HepG2 (cell line): ENCODE results near the gene SPATS2. TPM values are rescaled to one million over a fixed set of nuclear protein-coding genes. Genes with fewer than 3 reads are reported as not detected.

Experiments
- BRD4 ChIP-seq: sonication (generic); formaldehyde crosslinking; IDR thresholded peaks from 2 replicates; pipeline ENCODE4 v1.4.0; 2020; ENCODE audit warnings: missing genetic modification reagents
- CSRNP1 ChIP-seq: sonication (generic); formaldehyde crosslinking; IDR thresholded peaks from 2 replicates; pipeline ENCODE4 v1.8.1; 2023; ENCODE audit warnings: mild to moderate bottlenecking, missing genetic modification reagents
- ELF4 ChIP-seq: sonication (generic); formaldehyde crosslinking; IDR thresholded peaks from 2 replicates; pipeline ENCODE4 v1.5.0; 2020; ENCODE audit warnings: missing genetic modification reagents, mild to moderate bottlenecking, moderate library complexity, borderline replicate concordance
- HMGA1 ChIP-seq: sonication (generic); formaldehyde crosslinking; conservative IDR thresholded peaks from 2 replicates; pipeline ENCODE4 v1.4.0; 2020; ENCODE audit warnings: missing genetic modification reagents
- KMT2A ChIP-seq: sonication (generic); formaldehyde crosslinking; IDR thresholded peaks from 2 replicates; pipeline ENCODE4 v1.4.0; 2020; ENCODE audit warnings: missing genetic modification reagents
- MAF1 ChIP-seq: sonication (generic); formaldehyde crosslinking; IDR thresholded peaks from 2 replicates; pipeline ENCODE4 v1.5.0; 2020; ENCODE audit warnings: missing genetic modification reagents, borderline replicate concordance
- MAX ChIP-seq: IDR thresholded peaks from 2 replicates; pipeline ENCODE4 v1.6.1; 2012; ENCODE audit warnings: inconsistent platforms
- MLXIP ChIP-seq: sonication (generic); formaldehyde crosslinking; IDR thresholded peaks from 2 replicates; pipeline ENCODE4 v1.9.0; 2021; ENCODE audit warnings: missing genetic modification reagents, borderline replicate concordance
- NR0B2 ChIP-seq: sonication (generic); formaldehyde crosslinking; IDR thresholded peaks from 2 replicates; pipeline ENCODE4 v1.4.0; 2020; ENCODE audit warnings: mild to moderate bottlenecking, missing genetic modification reagents
- ZNF138 ChIP-seq: sonication (generic); formaldehyde crosslinking; IDR thresholded peaks from 2 replicates; pipeline ENCODE4 v1.5.0; 2020; ENCODE audit warnings: mild to moderate bottlenecking, low read depth, missing genetic modification reagents
- ZNF619 ChIP-seq: sonication (generic); formaldehyde crosslinking; IDR thresholded peaks from 2 replicates; pipeline ENCODE4 v1.4.0; 2020; ENCODE audit warnings: mild to moderate bottlenecking, missing genetic modification reagents
- ZNF788 ChIP-seq: sonication (generic); formaldehyde crosslinking; IDR thresholded peaks from 2 replicates; pipeline ENCODE4 v1.5.0; 2020; ENCODE audit warnings: mild to moderate bottlenecking, missing genetic modification reagents, borderline replicate concordance
- polyA plus RNA-seq, 8 experiments: library from polyadenylated mRNA; depleted of rRNA in 3 of 8; stranded (reverse) in 7 of 8; unstranded in 1 of 8; fragments of >200 nt; fragmentation: Illumina TruSeq in 4 of 8; extraction: Trizol in 4 of 8; gene quantifications; 2 replicates each; pipeline versions ENCODE4 v1.2.1 to v1.2.3, GENCODE V29; 2011 to 2016; ENCODE audit warnings: low read depth in 4 of 8, missing spikeins in 1 of 8, mixed read lengths in 1 of 8; ENCODE audit not compliant: insufficient read depth in 1 of 8
- total RNA-seq, 5 experiments: library from RNA; depleted of rRNA; stranded (reverse); fragments of >200 nt; fragmentation: Illumina TruSeq; extraction: Trizol; gene quantifications; 2 replicates each; pipeline ENCODE4 v1.2.3, GENCODE V29; 2016; ENCODE audit warnings: low read depth in 1 of 5
- TF ChIP-seq, protein P1 (sequence below): sonication (generic); formaldehyde crosslinking; IDR thresholded peaks from 2 replicates; pipeline ENCODE4 v1.4.0; 2020; ENCODE audit warnings: mild to moderate bottlenecking, missing genetic modification reagents
- TF ChIP-seq, protein P2 (sequence below): sonication (generic); formaldehyde crosslinking; IDR thresholded peaks from 2 replicates; pipeline ENCODE4 v1.4.0; 2020; ENCODE audit warnings: missing genetic modification reagents, borderline replicate concordance

SPATS2 gene
- total and polyA plus RNA-seq, 2 of the 13 experiments (the other 11 are each of a cell fraction or from before 2014, with no cell fraction given): 19.3 to 28.1 TPM

GRCh38 chr12:49567611-49568441 lies 200.6 kb downstream of the SPATS2 start, which contains the start of gene MCRS1 (continued):
- TF ChIP-seq MLXIP (CRISPR knock-in tag) (no peak), NR0B2 (CRISPR knock-in tag) (no peak), ELF4 (peak; percentile 46; the same call in 1 of the 2 replicates), HMGA1 (no peak), BRD4 (CRISPR knock-in tag) (no peak), MAX (peak; percentile 93), KMT2A (CRISPR knock-in tag) (peak; percentile 84), ZNF619 (CRISPR knock-in tag) (peak; percentile 86; the same call in 1 of the 2 replicates), ZNF138 (CRISPR knock-in tag) (peak; percentile 24; the same call in 1 of the 2 replicates), ZNF788 (CRISPR knock-in tag) (peak; percentile 80; the same call in 1 of the 2 replicates), MAF1 (no peak), CSRNP1 (CRISPR knock-in tag) (no peak)
- TF ChIP-seq, protein P1, sequence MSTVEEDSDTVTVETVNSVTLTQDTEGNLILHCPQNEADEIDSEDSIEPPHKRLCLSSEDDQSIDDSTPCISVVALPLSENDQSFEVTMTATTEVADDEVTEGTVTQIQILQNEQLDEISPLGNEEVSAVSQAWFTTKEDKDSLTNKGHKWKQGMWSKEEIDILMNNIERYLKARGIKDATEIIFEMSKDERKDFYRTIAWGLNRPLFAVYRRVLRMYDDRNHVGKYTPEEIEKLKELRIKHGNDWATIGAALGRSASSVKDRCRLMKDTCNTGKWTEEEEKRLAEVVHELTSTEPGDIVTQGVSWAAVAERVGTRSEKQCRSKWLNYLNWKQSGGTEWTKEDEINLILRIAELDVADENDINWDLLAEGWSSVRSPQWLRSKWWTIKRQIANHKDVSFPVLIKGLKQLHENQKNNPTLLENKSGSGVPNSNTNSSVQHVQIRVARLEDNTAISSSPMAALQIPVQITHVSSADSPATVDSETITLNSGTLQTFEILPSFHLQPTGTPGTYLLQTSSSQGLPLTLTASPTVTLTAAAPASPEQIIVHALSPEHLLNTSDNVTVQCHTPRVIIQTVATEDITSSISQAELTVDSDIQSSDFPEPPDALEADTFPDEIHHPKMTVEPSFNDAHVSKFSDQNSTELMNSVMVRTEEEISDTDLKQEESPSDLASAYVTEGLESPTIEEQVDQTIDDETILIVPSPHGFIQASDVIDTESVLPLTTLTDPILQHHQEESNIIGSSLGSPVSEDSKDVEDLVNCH: no peak
- TF ChIP-seq, protein P2, sequence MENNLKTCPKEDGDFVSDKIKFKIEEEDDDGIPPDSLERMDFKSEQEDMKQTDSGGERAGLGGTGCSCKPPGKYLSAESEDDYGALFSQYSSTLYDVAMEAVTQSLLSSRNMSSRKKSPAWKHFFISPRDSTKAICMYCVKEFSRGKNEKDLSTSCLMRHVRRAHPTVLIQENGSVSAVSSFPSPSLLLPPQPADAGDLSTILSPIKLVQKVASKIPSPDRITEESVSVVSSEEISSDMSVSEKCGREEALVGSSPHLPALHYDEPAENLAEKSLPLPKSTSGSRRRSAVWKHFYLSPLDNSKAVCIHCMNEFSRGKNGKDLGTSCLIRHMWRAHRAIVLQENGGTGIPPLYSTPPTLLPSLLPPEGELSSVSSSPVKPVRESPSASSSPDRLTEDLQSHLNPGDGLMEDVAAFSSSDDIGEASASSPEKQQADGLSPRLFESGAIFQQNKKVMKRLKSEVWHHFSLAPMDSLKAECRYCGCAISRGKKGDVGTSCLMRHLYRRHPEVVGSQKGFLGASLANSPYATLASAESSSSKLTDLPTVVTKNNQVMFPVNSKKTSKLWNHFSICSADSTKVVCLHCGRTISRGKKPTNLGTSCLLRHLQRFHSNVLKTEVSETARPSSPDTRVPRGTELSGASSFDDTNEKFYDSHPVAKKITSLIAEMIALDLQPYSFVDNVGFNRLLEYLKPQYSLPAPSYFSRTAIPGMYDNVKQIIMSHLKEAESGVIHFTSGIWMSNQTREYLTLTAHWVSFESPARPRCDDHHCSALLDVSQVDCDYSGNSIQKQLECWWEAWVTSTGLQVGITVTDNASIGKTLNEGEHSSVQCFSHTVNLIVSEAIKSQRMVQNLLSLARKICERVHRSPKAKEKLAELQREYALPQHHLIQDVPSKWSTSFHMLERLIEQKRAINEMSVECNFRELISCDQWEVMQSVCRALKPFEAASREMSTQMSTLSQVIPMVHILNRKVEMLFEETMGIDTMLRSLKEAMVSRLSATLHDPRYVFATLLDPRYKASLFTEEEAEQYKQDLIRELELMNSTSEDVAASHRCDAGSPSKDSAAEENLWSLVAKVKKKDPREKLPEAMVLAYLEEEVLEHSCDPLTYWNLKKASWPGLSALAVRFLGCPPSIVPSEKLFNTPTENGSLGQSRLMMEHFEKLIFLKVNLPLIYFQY (CRISPR knock-in tag): no peak; the same call in none of the 2 replicates
